ENCODE data around the gene GLS.
"Not testable (repeated sequence)": the region's sequence is repeated elsewhere in the genome, so short reads cannot be mapped to it uniquely, and the experiment has no call there.

Gene GLS

GRCh38 chr2:190885844-190886243 lies 5.2 kb downstream of the GLS start:
- not testable (repeated sequence) for DNase-seq (ENCODE audit: low read depth)

GRCh38 chr2:190887089-190887488 lies 6.5 kb downstream of the GLS start:
- DNase-seq (ENCODE audit: low read depth), result no peak

GRCh38 chr2:190888449-190888848 lies 7.8 kb downstream of the GLS start:
- DNase-seq (ENCODE audit: low read depth), result no peak

- no peak for DNase-seq (ENCODE audit: low read depth)
These were observed 8.7 kb downstream of the GLS start for GRCh38 chr2:190889175-190889943.

- no peak for DNase-seq (ENCODE audit: low read depth)
These were observed 10.8 kb downstream of the GLS start for GRCh38 chr2:190891372-190891771.

GRCh38 chr2:190891889-190892288 lies 11.3 kb downstream of the GLS start:
- no peak for DNase-seq (ENCODE audit: low read depth)

GRCh38 chr2:190893157-190893556 lies 12.5 kb downstream of the GLS start:
- DNase-seq (ENCODE audit: low read depth), result no peak

GRCh38 chr2:190896477-190896876 lies 15.9 kb downstream of the GLS start:
- no peak for DNase-seq (ENCODE audit: low read depth)

- no peak for DNase-seq (ENCODE audit: low read depth)
These were observed 23.3 kb downstream of the GLS start for GRCh38 chr2:190903693-190904450.

GRCh38 chr2:190904640-190905261 lies 24.1 kb downstream of the GLS start:
- DNase-seq (ENCODE audit: low read depth), result no peak

GRCh38 chr2:190908532-190908931 lies 27.9 kb downstream of the GLS start:
- DNase-seq (ENCODE audit: low read depth), result no peak

GRCh38 chr2:190909680-190910079 lies 29.1 kb downstream of the GLS start:
- no peak for DNase-seq (ENCODE audit: low read depth)

- no peak for DNase-seq (ENCODE audit: low read depth)
These were observed 29.9 kb downstream of the GLS start for GRCh38 chr2:190910341-190911136.

GRCh38 chr2:190911813-190912212 lies 31.2 kb downstream of the GLS start:
- no peak for DNase-seq (ENCODE audit: low read depth)

- DNase-seq (ENCODE audit: low read depth), result no peak
These were observed 32.1 kb downstream of the GLS start for GRCh38 chr2:190912726-190913125.

- DNase-seq (ENCODE audit: low read depth), result no peak
These were observed 33.1 kb downstream of the GLS start for GRCh38 chr2:190913725-190914124.

GRCh38 chr2:190916829-190917228 lies 36.2 kb downstream of the GLS start:
- DNase-seq (ENCODE audit: low read depth), result no peak

GRCh38 chr2:190920085-190920484 lies 39.5 kb downstream of the GLS start:
- DNase-seq (ENCODE audit: low read depth), result no peak

- no peak for DNase-seq (ENCODE audit: low read depth)
These were observed 41.8 kb downstream of the GLS start for GRCh38 chr2:190922376-190922775.

GRCh38 chr2:190927301-190927700 lies 46.7 kb downstream of the GLS start:
- DNase-seq (ENCODE audit: low read depth), result no peak

- no peak for DNase-seq (ENCODE audit: low read depth)
These were observed 49.3 kb downstream of the GLS start for GRCh38 chr2:190929919-190930318.

- DNase-seq (ENCODE audit: low read depth), result no peak
These were observed 49.8 kb downstream of the GLS start for GRCh38 chr2:190930411-190930810.

All from GM04503 (cell line).